GM12878 (cell line): ENCODE results near the gene PSMC3IP. TPM values are rescaled to one million over a fixed set of nuclear protein-coding genes. Genes with fewer than 3 reads are reported as not detected.

Experiments used
- polyA plus RNA-seq, 11 experiments: library from polyadenylated mRNA; depleted of rRNA in 4 of 11; unstranded in 6 of 11; stranded (reverse) in 5 of 11; fragments of >200 nt; fragmentation: Nextera tagmentation in 4 of 11; fragmentation: Illumina TruSeq in 1 of 11; extraction: Ambion mirVana in 4 of 11; extraction: Trizol in 1 of 11; gene quantifications; 1 replicate in 1 of 11; 2 replicates in 10 of 11; pipeline versions ENCODE4 v1.2.1 to v1.2.3, GENCODE V29; 2011 to 2016; ENCODE audit warnings: inconsistent platforms in 2 of 11, missing spikeins in 2 of 11, low read depth in 1 of 11
- total RNA-seq, 4 experiments: library from RNA; depleted of rRNA in 3 of 4; stranded (reverse); fragments of >200 nt in 3 of 4; fragmentation: Illumina TruSeq in 1 of 4; extraction: Trizol in 1 of 4; gene quantifications; 2 replicates each; pipeline versions ENCODE4 v1.2.1 to v1.2.3, GENCODE V29; 2013 to 2021
- TF ChIP-seq, protein P1 (sequence below): fragments of 450-650 bp; IDR thresholded peaks from 2 replicates; pipeline ENCODE4 v1.6.1; 2017; ENCODE audit warnings: mild to moderate bottlenecking
- TF ChIP-seq, protein P2 (sequence below): IDR thresholded peaks from 2 replicates; pipeline ENCODE4 v1.6.1; 2012; ENCODE audit warnings: improper control_type of control experiment, low read depth, low read length; ENCODE audit not compliant: insufficient replicate concordance

The PSMC3IP gene
- total and polyA plus RNA-seq, 10 of the 15 experiments (the other 5 are each of a cell fraction or from before 2014, with no cell fraction given) = 6.8 to 34.5 (median 17.7) TPM

DNA sequence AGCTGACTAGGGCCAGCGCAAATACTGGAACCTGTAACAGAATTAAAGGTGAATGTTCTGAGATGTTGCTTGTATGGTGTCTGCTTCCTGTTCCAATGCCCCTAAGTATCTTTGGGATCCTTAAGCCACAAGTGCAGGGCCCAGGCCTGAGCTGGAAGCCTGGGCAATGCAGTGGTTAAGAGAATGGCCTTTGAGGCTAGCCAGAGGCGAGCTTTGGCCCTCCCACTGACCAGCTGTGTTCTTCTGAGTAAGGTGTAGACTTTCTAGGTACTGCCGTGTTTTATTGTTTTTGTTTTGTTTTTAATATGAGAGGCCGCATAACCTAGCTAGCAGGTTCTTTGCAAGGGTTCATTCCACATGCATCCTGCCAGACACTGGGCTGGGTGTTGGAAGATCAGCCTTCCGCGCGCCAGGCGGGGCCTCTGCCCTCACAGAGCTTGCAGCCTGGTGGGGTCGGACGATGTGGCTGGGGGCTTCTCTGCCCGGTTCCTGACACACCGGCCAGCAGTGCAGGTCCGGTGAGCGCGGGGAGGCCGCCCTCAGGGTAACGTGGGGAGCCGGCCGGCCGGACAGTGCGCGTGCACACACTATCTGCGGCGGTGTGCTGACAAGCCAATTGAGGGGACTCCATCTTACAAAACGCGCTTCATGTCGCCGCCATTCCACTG, 11.2 kb downstream of the PSMC3IP start (continued):
- TF ChIP-seq, protein P1, sequence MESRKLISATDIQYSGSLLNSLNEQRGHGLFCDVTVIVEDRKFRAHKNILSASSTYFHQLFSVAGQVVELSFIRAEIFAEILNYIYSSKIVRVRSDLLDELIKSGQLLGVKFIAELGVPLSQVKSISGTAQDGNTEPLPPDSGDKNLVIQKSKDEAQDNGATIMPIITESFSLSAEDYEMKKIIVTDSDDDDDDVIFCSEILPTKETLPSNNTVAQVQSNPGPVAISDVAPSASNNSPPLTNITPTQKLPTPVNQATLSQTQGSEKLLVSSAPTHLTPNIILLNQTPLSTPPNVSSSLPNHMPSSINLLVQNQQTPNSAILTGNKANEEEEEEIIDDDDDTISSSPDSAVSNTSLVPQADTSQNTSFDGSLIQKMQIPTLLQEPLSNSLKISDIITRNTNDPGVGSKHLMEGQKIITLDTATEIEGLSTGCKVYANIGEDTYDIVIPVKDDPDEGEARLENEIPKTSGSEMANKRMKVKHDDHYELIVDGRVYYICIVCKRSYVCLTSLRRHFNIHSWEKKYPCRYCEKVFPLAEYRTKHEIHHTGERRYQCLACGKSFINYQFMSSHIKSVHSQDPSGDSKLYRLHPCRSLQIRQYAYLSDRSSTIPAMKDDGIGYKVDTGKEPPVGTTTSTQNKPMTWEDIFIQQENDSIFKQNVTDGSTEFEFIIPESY = peak; percentile 93
- TF ChIP-seq, protein P2, sequence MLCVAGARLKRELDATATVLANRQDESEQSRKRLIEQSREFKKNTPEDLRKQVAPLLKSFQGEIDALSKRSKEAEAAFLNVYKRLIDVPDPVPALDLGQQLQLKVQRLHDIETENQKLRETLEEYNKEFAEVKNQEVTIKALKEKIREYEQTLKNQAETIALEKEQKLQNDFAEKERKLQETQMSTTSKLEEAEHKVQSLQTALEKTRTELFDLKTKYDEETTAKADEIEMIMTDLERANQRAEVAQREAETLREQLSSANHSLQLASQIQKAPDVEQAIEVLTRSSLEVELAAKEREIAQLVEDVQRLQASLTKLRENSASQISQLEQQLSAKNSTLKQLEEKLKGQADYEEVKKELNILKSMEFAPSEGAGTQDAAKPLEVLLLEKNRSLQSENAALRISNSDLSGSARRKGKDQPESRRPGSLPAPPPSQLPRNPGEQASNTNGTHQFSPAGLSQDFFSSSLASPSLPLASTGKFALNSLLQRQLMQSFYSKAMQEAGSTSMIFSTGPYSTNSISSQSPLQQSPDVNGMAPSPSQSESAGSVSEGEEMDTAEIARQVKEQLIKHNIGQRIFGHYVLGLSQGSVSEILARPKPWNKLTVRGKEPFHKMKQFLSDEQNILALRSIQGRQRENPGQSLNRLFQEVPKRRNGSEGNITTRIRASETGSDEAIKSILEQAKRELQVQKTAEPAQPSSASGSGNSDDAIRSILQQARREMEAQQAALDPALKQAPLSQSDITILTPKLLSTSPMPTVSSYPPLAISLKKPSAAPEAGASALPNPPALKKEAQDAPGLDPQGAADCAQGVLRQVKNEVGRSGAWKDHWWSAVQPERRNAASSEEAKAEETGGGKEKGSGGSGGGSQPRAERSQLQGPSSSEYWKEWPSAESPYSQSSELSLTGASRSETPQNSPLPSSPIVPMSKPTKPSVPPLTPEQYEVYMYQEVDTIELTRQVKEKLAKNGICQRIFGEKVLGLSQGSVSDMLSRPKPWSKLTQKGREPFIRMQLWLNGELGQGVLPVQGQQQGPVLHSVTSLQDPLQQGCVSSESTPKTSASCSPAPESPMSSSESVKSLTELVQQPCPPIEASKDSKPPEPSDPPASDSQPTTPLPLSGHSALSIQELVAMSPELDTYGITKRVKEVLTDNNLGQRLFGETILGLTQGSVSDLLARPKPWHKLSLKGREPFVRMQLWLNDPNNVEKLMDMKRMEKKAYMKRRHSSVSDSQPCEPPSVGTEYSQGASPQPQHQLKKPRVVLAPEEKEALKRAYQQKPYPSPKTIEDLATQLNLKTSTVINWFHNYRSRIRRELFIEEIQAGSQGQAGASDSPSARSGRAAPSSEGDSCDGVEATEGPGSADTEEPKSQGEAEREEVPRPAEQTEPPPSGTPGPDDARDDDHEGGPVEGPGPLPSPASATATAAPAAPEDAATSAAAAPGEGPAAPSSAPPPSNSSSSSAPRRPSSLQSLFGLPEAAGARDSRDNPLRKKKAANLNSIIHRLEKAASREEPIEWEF = no peak
